Liver (tissue), 9 donors: ENCODE measurements around the gene RGS1. TPM values are rescaled to one million over a fixed set of nuclear protein-coding genes. Genes with fewer than 3 reads are reported as not detected.

Source experiments
- DNase-seq: peaks from one replicate; pipeline ENCODE4 v3.0.0-alpha.2; 2017; ENCODE audit warnings: low spot score
- H3K27ac ChIP-seq, 2 donors: one replicate each; pipeline ENCODE4 v1.7.0; 2013; ENCODE audit warnings: inconsistent platforms in 2 of 2, low read length in 2 of 2, control low read depth in 1 of 2, low read depth in 1 of 2, mild to moderate bottlenecking in 1 of 2
- H3K27me3 ChIP-seq, 4 donors: one replicate each; pipeline versions ENCODE4 v1.6.1 to v1.7.0; 2013; ENCODE audit warnings: low read length in 3 of 4, inconsistent platforms in 1 of 4, mild to moderate bottlenecking in 1 of 4, moderate library complexity in 1 of 4; ENCODE audit not compliant: control insufficient read depth in 4 of 4, insufficient read depth in 4 of 4
- H3K36me3 ChIP-seq, 4 donors: one replicate each; pipeline versions ENCODE4 v1.6.1 to v1.7.0; 2013; ENCODE audit warnings: low read length in 3 of 4, mild to moderate bottlenecking in 3 of 4, low read depth in 1 of 4, moderate library complexity in 1 of 4; ENCODE audit not compliant: control insufficient read depth in 4 of 4, insufficient read depth in 3 of 4
- H3K4me1 ChIP-seq, 4 donors: one replicate each; pipeline versions ENCODE4 v1.6.1 to v1.7.0; 2013; ENCODE audit warnings: low read length in 3 of 4, mild to moderate bottlenecking in 3 of 4, moderate library complexity in 1 of 4; ENCODE audit not compliant: control insufficient read depth in 4 of 4, insufficient read depth in 4 of 4
- H3K4me3 ChIP-seq, 3 donors: one replicate each; pipeline versions ENCODE4 v1.6.1 to v1.7.0; 2013; ENCODE audit warnings: low read length in 3 of 3, control low read depth in 1 of 3, low read depth in 1 of 3, mild to moderate bottlenecking in 1 of 3
- H3K9ac ChIP-seq, 2 donors: one replicate each; pipeline ENCODE4 v1.7.0; 2013; ENCODE audit warnings: low read length in 2 of 2, mild to moderate bottlenecking in 2 of 2, moderate library complexity in 2 of 2, control low read depth in 1 of 2, low read depth in 1 of 2
- H3K9me3 ChIP-seq, 4 donors: one replicate each; pipeline versions ENCODE4 v1.6.1 to v1.7.0; 2013; ENCODE audit warnings: low read length in 3 of 4; ENCODE audit not compliant: control insufficient read depth in 4 of 4
- EGR1 ChIP-seq, 2 donors: IDR thresholded peaks; 2 replicates each; pipeline ENCODE4 v1.6.1; 2016 to 2018; ENCODE audit warnings: antibody characterized with exemption in 2 of 2, low read depth in 2 of 2
- FOXA1 ChIP-seq: IDR thresholded peaks from 2 replicates; pipeline ENCODE4 v1.6.1; 2016; ENCODE audit warnings: antibody characterized with exemption
- FOXA2 ChIP-seq: IDR thresholded peaks from 2 replicates; pipeline ENCODE4 v1.6.1; 2016; ENCODE audit warnings: antibody characterized with exemption
- GABPA ChIP-seq, 2 donors: IDR thresholded peaks in 1 of 2; conservative IDR thresholded peaks in 1 of 2; 2 replicates each; pipeline ENCODE4 v1.6.1; 2016; ENCODE audit warnings: antibody characterized with exemption in 2 of 2, mild to moderate bottlenecking in 1 of 2, moderate library complexity in 1 of 2
- HNF4A ChIP-seq, 2 donors: conservative IDR thresholded peaks; 2 replicates each; pipeline ENCODE4 v1.6.1; 2016; ENCODE audit warnings: antibody characterized with exemption in 2 of 2, mild to moderate bottlenecking in 2 of 2
- HNF4G ChIP-seq: IDR thresholded peaks from 2 replicates; pipeline ENCODE4 v1.6.1; 2016; ENCODE audit warnings: antibody characterized with exemption
- JUND ChIP-seq, 2 donors: IDR thresholded peaks; 2 replicates each; pipeline ENCODE4 v1.6.1; 2016; ENCODE audit warnings: antibody characterized with exemption in 2 of 2
- NR2F2 ChIP-seq: IDR thresholded peaks from 2 replicates; pipeline ENCODE4 v1.6.1; 2016; ENCODE audit warnings: antibody characterized with exemption
- RAD21 ChIP-seq, 2 donors: IDR thresholded peaks; 2 replicates each; pipeline ENCODE4 v1.6.1; 2016; ENCODE audit warnings: antibody characterized with exemption in 2 of 2, mild to moderate bottlenecking in 2 of 2
- RXRA ChIP-seq, 2 donors: IDR thresholded peaks; 2 replicates each; pipeline ENCODE4 v1.6.1; 2017 to 2018; ENCODE audit warnings: antibody characterized with exemption in 2 of 2, mild to moderate bottlenecking in 1 of 2
- SP1 ChIP-seq: IDR thresholded peaks from 2 replicates; pipeline ENCODE4 v1.6.1; 2018; ENCODE audit warnings: antibody characterized with exemption, mild to moderate bottlenecking
- TAF1 ChIP-seq: conservative IDR thresholded peaks from 2 replicates; pipeline ENCODE4 v1.6.1; 2016; ENCODE audit warnings: antibody characterized with exemption, mild to moderate bottlenecking
- YY1 ChIP-seq: IDR thresholded peaks from 2 replicates; pipeline ENCODE4 v1.6.1; 2016; ENCODE audit warnings: antibody characterized with exemption, mild to moderate bottlenecking
- WGBS: extraction: QIAGEN DNeasy Blood & Tissue Kit; methylation state at CpG from one replicate; pipeline ENCODE4 v1.1.7; 2013; 5-methylcytosine and 5-hydroxymethylcytosine counted together
- polyA plus RNA-seq, 2 donors: library from polyadenylated mRNA; stranded (reverse) in 1 of 2; unstranded in 1 of 2; fragments of 200-250 nt in 1 of 2; fragments of >200 nt in 1 of 2; fragmentation: Nextera tagmentation in 1 of 2; extraction: Ambion mirVana in 1 of 2; gene quantifications; one replicate each; pipeline versions ENCODE4 v1.2.1 to v1.2.3, GENCODE V29; 2013 to 2015
- total RNA-seq, 2 donors: library from RNA; depleted of rRNA; stranded (reverse); fragments of >200 nt; gene quantifications; one replicate each; pipeline ENCODE4 v1.2.3, GENCODE V29; 2014
- TF ChIP-seq, protein P1 (sequence below): fragments of 150-350 bp; IDR thresholded peaks from 2 replicates; pipeline ENCODE4 v1.5.1; 2017; ENCODE audit warnings: improper control_type of control experiment, low read depth, low read length; ENCODE audit not compliant: missing input control
- TF ChIP-seq, protein P2 (sequence below): IDR thresholded peaks from 2 replicates; pipeline ENCODE4 v1.6.1; 2016; ENCODE audit warnings: antibody characterized with exemption
- TF ChIP-seq, protein P3 (sequence below): IDR thresholded peaks from 2 replicates; pipeline ENCODE4 v1.6.1; 2016; ENCODE audit warnings: antibody characterized with exemption
- TF ChIP-seq, protein P4 (sequence below): IDR thresholded peaks from 2 replicates; pipeline ENCODE4 v1.6.1; 2016; ENCODE audit warnings: antibody characterized with exemption
- donor health status: healthy.
- donor health status: healthy.
- donor health status: healthy.
- donor health status: healthy.
- donor health status: healthy.

The RGS1 gene
- total and polyA plus RNA-seq, 4 donors: 1.8 to 7.7 (median 6.0) TPM

DNA sequence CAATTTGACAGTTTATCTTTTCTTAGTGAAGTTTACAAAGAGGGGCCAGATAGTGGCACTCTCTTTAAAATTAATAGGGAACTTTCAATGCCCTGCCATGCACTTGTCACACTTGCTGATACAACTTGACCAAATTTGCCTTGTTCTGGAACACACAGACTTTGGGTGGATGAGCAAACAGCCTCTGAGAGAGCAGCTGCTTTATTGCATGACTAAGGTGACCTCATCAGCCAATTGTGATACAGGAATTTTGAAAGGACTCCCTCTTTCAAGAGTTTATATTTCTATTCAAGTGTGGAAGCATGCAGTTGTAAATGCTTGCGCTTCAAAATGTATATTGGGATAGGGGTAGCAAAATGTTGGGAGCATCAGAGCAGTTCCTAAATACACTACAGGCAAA lies 2.1 kb upstream of the RGS1 start:
- H3K9me3 ChIP-seq: no peaks in the 10 kb centered on the region
- no peaks in the 10 kb centered on the region for H3K4me1 ChIP-seq
- no peaks in the 10 kb centered on the region for H3K27me3 ChIP-seq
- H3K4me3 ChIP-seq: no peak overlapping the region
- no peaks in the 10 kb centered on the region for H3K36me3 ChIP-seq
- WGBS: 95% methylated on average over 1 of the region's 1 CpG
- no peak for DNase-seq
- H3K9ac ChIP-seq: no peak overlapping the region
- TF ChIP-seq, protein P1, sequence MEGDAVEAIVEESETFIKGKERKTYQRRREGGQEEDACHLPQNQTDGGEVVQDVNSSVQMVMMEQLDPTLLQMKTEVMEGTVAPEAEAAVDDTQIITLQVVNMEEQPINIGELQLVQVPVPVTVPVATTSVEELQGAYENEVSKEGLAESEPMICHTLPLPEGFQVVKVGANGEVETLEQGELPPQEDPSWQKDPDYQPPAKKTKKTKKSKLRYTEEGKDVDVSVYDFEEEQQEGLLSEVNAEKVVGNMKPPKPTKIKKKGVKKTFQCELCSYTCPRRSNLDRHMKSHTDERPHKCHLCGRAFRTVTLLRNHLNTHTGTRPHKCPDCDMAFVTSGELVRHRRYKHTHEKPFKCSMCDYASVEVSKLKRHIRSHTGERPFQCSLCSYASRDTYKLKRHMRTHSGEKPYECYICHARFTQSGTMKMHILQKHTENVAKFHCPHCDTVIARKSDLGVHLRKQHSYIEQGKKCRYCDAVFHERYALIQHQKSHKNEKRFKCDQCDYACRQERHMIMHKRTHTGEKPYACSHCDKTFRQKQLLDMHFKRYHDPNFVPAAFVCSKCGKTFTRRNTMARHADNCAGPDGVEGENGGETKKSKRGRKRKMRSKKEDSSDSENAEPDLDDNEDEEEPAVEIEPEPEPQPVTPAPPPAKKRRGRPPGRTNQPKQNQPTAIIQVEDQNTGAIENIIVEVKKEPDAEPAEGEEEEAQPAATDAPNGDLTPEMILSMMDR: no peak
- TF ChIP-seq SP1 (no peak), FOXA2 (no peak), GABPA (IDR thresholded peaks at IDR 0.05 in 1 of 2, conservative IDR thresholded peaks at IDR 0.05 in 1 of 2) (no peak), HNF4G (no peak), YY1 (no peak), HNF4A (conservative IDR thresholded peaks at IDR 0.05) (no peak), EGR1 (IDR thresholded peaks at IDR 0.05; ENCODE audit: low read depth in 2 of 2) (no peak), RXRA (IDR thresholded peaks at IDR 0.05) (no peak)
- TF ChIP-seq, protein P2, sequence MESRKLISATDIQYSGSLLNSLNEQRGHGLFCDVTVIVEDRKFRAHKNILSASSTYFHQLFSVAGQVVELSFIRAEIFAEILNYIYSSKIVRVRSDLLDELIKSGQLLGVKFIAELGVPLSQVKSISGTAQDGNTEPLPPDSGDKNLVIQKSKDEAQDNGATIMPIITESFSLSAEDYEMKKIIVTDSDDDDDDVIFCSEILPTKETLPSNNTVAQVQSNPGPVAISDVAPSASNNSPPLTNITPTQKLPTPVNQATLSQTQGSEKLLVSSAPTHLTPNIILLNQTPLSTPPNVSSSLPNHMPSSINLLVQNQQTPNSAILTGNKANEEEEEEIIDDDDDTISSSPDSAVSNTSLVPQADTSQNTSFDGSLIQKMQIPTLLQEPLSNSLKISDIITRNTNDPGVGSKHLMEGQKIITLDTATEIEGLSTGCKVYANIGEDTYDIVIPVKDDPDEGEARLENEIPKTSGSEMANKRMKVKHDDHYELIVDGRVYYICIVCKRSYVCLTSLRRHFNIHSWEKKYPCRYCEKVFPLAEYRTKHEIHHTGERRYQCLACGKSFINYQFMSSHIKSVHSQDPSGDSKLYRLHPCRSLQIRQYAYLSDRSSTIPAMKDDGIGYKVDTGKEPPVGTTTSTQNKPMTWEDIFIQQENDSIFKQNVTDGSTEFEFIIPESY: no peak
- TF ChIP-seq, protein P3, sequence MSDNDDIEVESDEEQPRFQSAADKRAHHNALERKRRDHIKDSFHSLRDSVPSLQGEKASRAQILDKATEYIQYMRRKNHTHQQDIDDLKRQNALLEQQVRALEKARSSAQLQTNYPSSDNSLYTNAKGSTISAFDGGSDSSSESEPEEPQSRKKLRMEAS: no peak
- TF ChIP-seq, protein P4, sequence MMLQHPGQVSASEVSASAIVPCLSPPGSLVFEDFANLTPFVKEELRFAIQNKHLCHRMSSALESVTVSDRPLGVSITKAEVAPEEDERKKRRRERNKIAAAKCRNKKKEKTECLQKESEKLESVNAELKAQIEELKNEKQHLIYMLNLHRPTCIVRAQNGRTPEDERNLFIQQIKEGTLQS: no peak
- no peak overlapping the region for H3K27ac ChIP-seq

DNA sequence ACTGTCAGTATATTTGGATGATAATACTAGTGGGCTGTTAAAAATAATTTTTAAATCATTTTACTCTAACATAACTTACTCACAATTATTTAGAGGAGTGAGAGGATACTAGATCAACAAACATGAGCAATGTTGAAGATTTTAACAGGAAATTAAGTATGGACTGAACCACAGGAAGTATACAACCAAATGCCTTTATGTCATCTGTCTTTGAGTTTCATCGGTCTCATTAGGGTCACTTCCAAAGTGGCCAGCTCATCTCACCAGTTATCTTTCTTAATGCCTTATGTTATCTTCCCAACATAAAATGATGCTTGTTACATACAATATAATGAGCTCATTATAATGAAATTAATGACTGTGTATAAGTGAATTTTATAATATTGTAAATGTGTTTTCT lies 1.5 kb upstream of the RGS1 start:
- H3K9me3 ChIP-seq: no peaks in the 10 kb centered on the region
- H3K27ac ChIP-seq: no peak overlapping the region
- H3K4me1 ChIP-seq: no peaks in the 10 kb centered on the region
- no peak for DNase-seq
- TF ChIP-seq, protein P2: no peak
- TF ChIP-seq TAF1 (no peak), JUND (IDR thresholded peaks at IDR 0.05) (no peak), GABPA (IDR thresholded peaks at IDR 0.05 in 1 of 2, conservative IDR thresholded peaks at IDR 0.05 in 1 of 2) (no peak), EGR1 (IDR thresholded peaks at IDR 0.05; ENCODE audit: low read depth in 2 of 2) (no peak), FOXA1 (no peak), SP1 (no peak), HNF4G (no peak), RAD21 (IDR thresholded peaks at IDR 0.05) (no peak), NR2F2 (no peak), HNF4A (conservative IDR thresholded peaks at IDR 0.05) (no peak)
- TF ChIP-seq, protein P3: no peak
- TF ChIP-seq, protein P4: no peak
- TF ChIP-seq, protein P1: no peak
- no peak overlapping the region for H3K4me3 ChIP-seq
- 64% methylated on average over 1 of the region's 1 CpG for WGBS
- H3K9ac ChIP-seq: no peak overlapping the region
- H3K27me3 ChIP-seq: no peaks in the 10 kb centered on the region
- H3K36me3 ChIP-seq: no peaks in the 10 kb centered on the region
